ENCODE measurements around the gene SLC37A3. TPM values are rescaled to one million over a fixed set of nuclear protein-coding genes. Genes with fewer than 3 reads are reported as not detected.
A peak's percentile ranks its signal among the peaks of the same experiment; 100 is the strongest.

SLC37A3 gene
- total RNA-seq, 4 donors from 2014 or later: 87.9 to 359 (median 148) TPM

DNA sequence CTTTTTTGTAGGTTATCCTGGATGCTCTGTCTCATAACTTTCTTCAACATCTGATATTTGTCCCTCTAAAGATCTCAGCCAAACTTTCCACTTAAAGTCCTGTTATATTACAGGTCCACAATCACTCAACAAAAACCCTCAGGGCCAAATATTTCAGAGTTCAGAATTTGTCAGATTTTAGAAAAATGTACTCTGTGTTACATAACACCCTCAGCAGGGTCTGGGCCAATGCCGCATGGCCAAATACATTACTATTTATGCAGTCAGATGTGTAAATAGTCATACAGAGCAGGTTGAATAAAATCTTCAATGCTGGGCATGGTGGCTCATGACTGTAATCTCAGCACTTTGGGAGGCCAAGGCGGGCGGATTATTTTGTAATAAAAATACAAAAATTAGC lies 17.0 kb upstream of the SLC37A3 start:
- intact Hi-C loops (cut with DNase I; ENCODE audit: low total_unique reads): no loop called here
- Histone ChIP-seq H3K27ac (no peak overlapping the region), H3K9me3 (no peaks in the 10 kb centered on the region), H3K4me1 (no peaks in the 10 kb centered on the region), H3K4me3 (no peak overlapping the region), H3K36me3 (no peaks in the 10 kb centered on the region), H3K27me3 (no peaks in the 10 kb centered on the region)
- DNase-seq: no peak
- TF ChIP-seq, protein P1, sequence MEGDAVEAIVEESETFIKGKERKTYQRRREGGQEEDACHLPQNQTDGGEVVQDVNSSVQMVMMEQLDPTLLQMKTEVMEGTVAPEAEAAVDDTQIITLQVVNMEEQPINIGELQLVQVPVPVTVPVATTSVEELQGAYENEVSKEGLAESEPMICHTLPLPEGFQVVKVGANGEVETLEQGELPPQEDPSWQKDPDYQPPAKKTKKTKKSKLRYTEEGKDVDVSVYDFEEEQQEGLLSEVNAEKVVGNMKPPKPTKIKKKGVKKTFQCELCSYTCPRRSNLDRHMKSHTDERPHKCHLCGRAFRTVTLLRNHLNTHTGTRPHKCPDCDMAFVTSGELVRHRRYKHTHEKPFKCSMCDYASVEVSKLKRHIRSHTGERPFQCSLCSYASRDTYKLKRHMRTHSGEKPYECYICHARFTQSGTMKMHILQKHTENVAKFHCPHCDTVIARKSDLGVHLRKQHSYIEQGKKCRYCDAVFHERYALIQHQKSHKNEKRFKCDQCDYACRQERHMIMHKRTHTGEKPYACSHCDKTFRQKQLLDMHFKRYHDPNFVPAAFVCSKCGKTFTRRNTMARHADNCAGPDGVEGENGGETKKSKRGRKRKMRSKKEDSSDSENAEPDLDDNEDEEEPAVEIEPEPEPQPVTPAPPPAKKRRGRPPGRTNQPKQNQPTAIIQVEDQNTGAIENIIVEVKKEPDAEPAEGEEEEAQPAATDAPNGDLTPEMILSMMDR (IDR thresholded peaks at IDR 0.05): no peak
- TF ChIP-seq POLR2A (IDR thresholded peaks at IDR 0.05): no peak

DNA sequence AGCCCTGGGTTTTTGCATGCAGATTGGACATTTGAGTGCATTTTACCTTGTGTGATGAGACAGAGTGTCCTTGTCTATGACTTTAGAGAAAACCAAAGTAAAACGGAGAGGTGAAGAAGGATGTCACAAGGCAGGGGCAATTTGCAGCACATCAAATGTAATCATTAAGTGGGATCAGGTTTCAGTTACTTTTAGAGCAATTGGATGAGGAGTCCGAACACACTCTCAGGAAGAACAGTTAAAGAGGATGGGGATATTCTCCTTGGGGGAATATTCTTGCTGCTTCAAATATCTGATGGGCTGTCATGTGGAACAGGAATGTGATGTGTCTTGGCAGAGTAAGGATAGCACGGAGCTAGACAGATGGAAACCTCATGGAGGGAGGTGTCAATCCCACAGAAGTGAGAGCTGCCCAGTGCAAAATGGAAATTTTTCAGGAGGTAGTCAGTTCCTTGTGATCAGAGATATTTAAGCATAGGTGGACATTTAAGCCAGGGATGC lies 6.3 kb upstream of the SLC37A3 start:
- TF ChIP-seq POLR2A (IDR thresholded peaks at IDR 0.05): no peak
- TF ChIP-seq, protein P1 (IDR thresholded peaks at IDR 0.05): no peak
- DNase-seq: no peak
- H3K4me1 ChIP-seq: no peaks in the 10 kb centered on the region
- no peak overlapping the region for H3K4me3 ChIP-seq
- H3K9me3 ChIP-seq: no peaks in the 10 kb centered on the region
- no peaks in the 10 kb centered on the region for H3K27me3 ChIP-seq
- intact Hi-C loops (cut with DNase I; ENCODE audit: low total_unique reads): no loop called here
- no peak overlapping the region for H3K27ac ChIP-seq
- H3K36me3 ChIP-seq: no peaks in the 10 kb centered on the region

DNA sequence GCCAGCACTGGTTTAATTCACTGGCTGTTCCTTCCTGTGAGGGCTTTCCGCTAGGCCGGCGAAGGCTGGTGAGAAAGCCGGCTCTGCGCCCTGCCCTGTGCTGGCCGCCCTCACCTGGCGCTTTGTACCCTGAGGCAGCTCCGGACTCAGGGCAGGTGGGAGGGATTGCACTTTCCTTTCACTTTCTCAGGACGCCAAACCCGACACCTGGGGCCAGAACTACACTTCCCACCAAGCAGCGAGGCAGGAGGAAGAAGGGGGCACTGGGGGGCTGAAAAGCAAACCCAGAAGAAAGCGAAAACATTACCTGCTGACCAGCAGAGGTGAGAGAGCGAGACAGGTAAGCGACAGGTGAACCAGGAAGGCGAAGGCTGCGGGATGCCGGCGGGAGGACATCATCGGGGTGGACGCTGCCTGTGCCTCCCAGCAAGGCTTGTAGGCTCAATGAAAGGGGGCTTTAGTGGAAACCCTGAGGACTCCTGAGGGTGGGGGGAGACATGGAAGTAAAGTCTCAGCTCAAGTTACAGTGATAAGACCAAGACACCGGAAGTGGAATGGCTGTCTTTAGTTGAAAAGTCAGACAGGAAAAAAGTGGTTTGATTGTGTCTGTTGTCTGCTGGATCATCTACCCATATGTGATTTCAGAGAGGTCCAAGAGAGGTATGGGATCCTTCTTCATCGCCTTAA lies 5.7 kb upstream of the SLC37A3 start, which contains the start of gene RAB19:
RAB19 (plus strand) TSS at position 181 of the 687 bp plus-strand sequence. CDS start 3,589 bp downstream, outside the sequence.
- Histone ChIP-seq H3K27ac (no peak within 1 kb of the TSS), H3K36me3 (no peaks in the 10 kb centered on the region), H3K4me3 (peak within 1 kb of the TSS in 1 of 2 donors; percentile 12), H3K4me1 (no peaks in the 10 kb centered on the region), H3K27me3 (no peaks in the 10 kb centered on the region), H3K9me3 (no peaks in the 10 kb centered on the region)
- intact Hi-C loops (cut with DNase I; ENCODE audit: low total_unique reads): no loop called here
- no peak for TF ChIP-seq POLR2A (IDR thresholded peaks at IDR 0.05)
- TF ChIP-seq, protein P1 (IDR thresholded peaks at IDR 0.05): no peak
- DNase-seq: no peak

DNA sequence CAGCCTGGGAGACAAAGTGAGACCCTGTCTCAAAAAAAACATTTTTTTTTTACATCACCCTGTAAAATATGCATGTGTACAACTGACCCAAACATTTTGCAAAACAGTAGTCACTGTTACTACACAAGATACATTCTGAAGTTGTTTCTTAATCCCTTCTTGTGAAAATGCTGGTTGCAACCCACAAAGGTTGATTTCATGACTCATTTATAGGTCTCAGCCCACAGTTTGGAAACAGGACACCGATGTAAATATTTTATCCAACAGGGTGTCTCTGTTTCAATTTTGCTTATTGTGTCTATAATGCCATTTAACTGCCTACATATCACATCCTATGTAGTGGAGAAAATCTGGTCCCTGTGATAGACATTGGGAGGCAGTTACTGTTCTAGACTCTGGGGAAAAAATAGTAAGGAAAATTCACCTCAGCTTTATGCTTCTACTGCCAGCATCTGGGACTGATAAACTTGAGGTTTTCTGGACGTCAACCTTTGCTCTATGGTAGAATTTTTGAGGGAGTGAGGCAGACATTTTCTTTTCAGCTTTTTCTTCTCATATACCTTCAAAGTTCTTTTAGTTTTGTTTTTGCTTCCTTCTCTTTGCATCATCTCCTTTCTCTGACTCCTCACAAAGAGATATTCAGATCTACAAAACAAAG lies 4.0 kb upstream of the SLC37A3 start:
- intact Hi-C loops (cut with DNase I; ENCODE audit: low total_unique reads): no loop called here
- no peaks in the 10 kb centered on the region for H3K9me3 ChIP-seq
- H3K27me3 ChIP-seq: no peaks in the 10 kb centered on the region
- H3K4me1 ChIP-seq: no peaks in the 10 kb centered on the region
- TF ChIP-seq, protein P1 (IDR thresholded peaks at IDR 0.05): no peak
- TF ChIP-seq POLR2A (IDR thresholded peaks at IDR 0.05): no peak
- no peak for DNase-seq
- H3K27ac ChIP-seq: no peak overlapping the region
- no peak overlapping the region for H3K4me3 ChIP-seq
- no peaks in the 10 kb centered on the region for H3K36me3 ChIP-seq

DNA sequence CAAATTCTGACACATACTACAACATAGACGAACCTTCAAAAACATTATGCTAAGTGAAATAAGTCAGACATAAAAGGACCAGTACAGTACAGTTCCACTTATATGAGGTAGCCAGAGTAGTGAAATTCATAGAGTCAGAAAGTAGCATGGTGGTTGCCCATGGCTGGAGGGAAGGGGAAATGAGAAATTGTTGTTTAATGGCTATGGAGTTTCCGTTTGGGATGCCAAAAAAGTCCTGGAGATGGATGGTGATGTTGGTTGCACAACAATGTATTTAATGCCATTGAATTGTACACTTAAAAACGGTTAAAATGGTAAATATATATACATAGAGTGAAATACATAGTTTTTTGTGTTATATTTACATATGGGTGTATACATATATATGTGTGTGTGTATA lies 2.1 kb upstream of the SLC37A3 start:
- TF ChIP-seq, protein P1 (IDR thresholded peaks at IDR 0.05): no peak
- no peak for TF ChIP-seq POLR2A (IDR thresholded peaks at IDR 0.05)
- H3K9me3 ChIP-seq: no peaks in the 10 kb centered on the region
- intact Hi-C loops (cut with DNase I; ENCODE audit: low total_unique reads): no loop called here
- H3K27ac ChIP-seq: no peak overlapping the region
- peaks cover 0 to 3% of the 10 kb centered on the region in 2 donors for H3K4me1 ChIP-seq
- no peaks in the 10 kb centered on the region for H3K36me3 ChIP-seq
- no peak overlapping the region for H3K4me3 ChIP-seq
- H3K27me3 ChIP-seq: no peaks in the 10 kb centered on the region
- no peak for DNase-seq

All from uterus (tissue), 4 donors.